ENCODE data around the gene POFUT1.

The POFUT1 gene

GRCh38 chr20:32282461-32282860, 74.8 kb downstream of the POFUT1 start:
- DNase-seq: peak; percentile 93

- DNase-seq: no peak
These were observed 77.5 kb downstream of the POFUT1 start for GRCh38 chr20:32285082-32285620.

GRCh38 chr20:32285621-32286371, 78.1 kb downstream of the POFUT1 start:
- no peak for DNase-seq

- no peak for DNase-seq
These were observed 79.6 kb downstream of the POFUT1 start for GRCh38 chr20:32287231-32287638.

Data from DMS79 treated with DMSO at 0.1 percent for 48 hours (cell line).